Muscle layer of duodenum (tissue), 2 donors: ENCODE results near the gene PARG.
A peak's percentile ranks its signal among the peaks of the same experiment; 100 is the strongest.
"Not testable (repeated sequence)": the region's sequence is repeated elsewhere in the genome, so short reads cannot be mapped to it uniquely, and the experiment has no call there.

Experiments used
- H3K27ac ChIP-seq: one replicate; pipeline ENCODE4 v1.7.0; 2013; ENCODE audit warnings: mild to moderate bottlenecking, low read length
- H3K27me3 ChIP-seq: one replicate; pipeline ENCODE4 v1.7.0; 2013; ENCODE audit warnings: low read depth, mild to moderate bottlenecking, control low read depth, low read length
- H3K36me3 ChIP-seq, 2 donors: one replicate each; pipeline ENCODE4 v1.7.0; 2013; ENCODE audit warnings: low read length in 2 of 2, control low read depth in 1 of 2, mild to moderate bottlenecking in 1 of 2; ENCODE audit not compliant: insufficient read depth in 2 of 2, control insufficient read depth in 1 of 2
- H3K4me1 ChIP-seq, 2 donors: one replicate each; pipeline ENCODE4 v1.7.0; 2013; ENCODE audit warnings: low read length in 2 of 2, mild to moderate bottlenecking in 2 of 2, control low read depth in 1 of 2, moderate library complexity in 1 of 2; ENCODE audit not compliant: insufficient read depth in 2 of 2, control insufficient read depth in 1 of 2
- H3K4me3 ChIP-seq, 2 donors: one replicate each; pipeline ENCODE4 v1.7.0; 2013; ENCODE audit warnings: low read length in 2 of 2, low read depth in 1 of 2, mild to moderate bottlenecking in 1 of 2
- H3K9me3 ChIP-seq, 2 donors: one replicate each; pipeline ENCODE4 v1.7.0; 2013; ENCODE audit warnings: low read length in 2 of 2, control low read depth in 1 of 2, mild to moderate bottlenecking in 1 of 2; ENCODE audit not compliant: control insufficient read depth in 1 of 2
- donor health status: healthy.

The PARG gene

GRCh38 chr10:49941447-49942338 lies at the start of gene PARG, which contains the start of gene TIMM23B:
PARG (minus strand) TSS chr10:49942027; CDS start chr10:49941725, 302 bp downstream.
TIMM23B (plus strand) TSS chr10:49942053; CDS start chr10:49942195, 142 bp downstream.
- H3K36me3 ChIP-seq, H3K9me3 ChIP-seq: not testable (repeated sequence)

GRCh38 chr10:49988376-49988775 lies 46.5 kb upstream of the PARG start, which contains the start of gene AGAP6:
AGAP6 (plus strand) TSS chr10:49988406; CDS start chr10:49988716, 310 bp downstream.
- H3K9me3 ChIP-seq, H3K27ac ChIP-seq, H3K27me3 ChIP-seq, H3K4me1 ChIP-seq, H3K36me3 ChIP-seq, H3K4me3 ChIP-seq: not testable (repeated sequence)

More at GRCh38 chr10:49941447-49942338, at the start of gene PARG, which contains the start of gene TIMM23B:
- not testable (repeated sequence) for H3K27me3 ChIP-seq
- peak within 1 kb of the TSS; percentile 67 for H3K27ac ChIP-seq
- H3K4me1 ChIP-seq: peaks cover 0 to 20% of the 10 kb centered on the region in 2 donors
- peak within 1 kb of the TSS; percentile 82 to 85 for H3K4me3 ChIP-seq

- not testable (repeated sequence) for H3K4me3 ChIP-seq, H3K36me3 ChIP-seq, H3K4me1 ChIP-seq, H3K27ac ChIP-seq, H3K27me3 ChIP-seq, H3K9me3 ChIP-seq
Observed at GRCh38 chr10:49987207-49987606, 45.4 kb upstream of the PARG start.

- not testable (repeated sequence) for H3K4me1 ChIP-seq, H3K4me3 ChIP-seq, H3K27ac ChIP-seq, H3K9me3 ChIP-seq, H3K36me3 ChIP-seq, H3K27me3 ChIP-seq
Observed at GRCh38 chr10:49977756-49978155, 35.9 kb upstream of the PARG start.

GRCh38 chr10:49972094-49972493 lies 30.3 kb upstream of the PARG start:
- not testable (repeated sequence) for H3K36me3 ChIP-seq, H3K4me3 ChIP-seq, H3K9me3 ChIP-seq, H3K27me3 ChIP-seq, H3K27ac ChIP-seq, H3K4me1 ChIP-seq

- not testable (repeated sequence) for H3K4me3 ChIP-seq, H3K9me3 ChIP-seq, H3K27ac ChIP-seq, H3K4me1 ChIP-seq, H3K36me3 ChIP-seq, H3K27me3 ChIP-seq
Observed at GRCh38 chr10:49971466-49971865, 29.6 kb upstream of the PARG start.

DNA sequence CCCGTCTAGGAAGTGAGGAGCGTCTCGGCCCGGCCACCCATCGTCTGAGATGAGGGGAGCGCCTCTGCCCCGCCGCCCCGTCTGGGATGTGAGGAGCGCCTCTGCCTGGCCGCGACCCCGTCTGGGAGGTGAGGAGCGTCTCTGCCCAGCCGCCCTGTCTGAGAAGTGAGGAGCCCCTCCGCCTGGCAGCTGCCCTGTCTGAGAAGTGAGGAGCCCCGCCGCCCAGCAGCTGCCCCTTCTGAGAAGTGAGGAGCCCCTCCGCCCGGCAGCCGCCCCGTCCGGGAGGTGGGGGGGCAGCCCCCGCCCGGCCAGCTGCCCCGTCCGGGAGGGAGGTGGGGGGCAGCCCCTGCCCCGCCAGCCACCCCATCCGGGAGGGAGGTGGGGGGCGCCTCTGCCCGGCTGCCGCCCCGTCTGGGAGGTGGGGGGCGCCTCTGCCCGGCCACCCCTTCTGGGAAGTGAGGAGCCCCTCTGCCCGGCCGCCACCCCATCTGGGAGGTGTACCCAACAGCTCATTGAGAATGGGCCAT lies 28.6 kb upstream of the PARG start:
- H3K27me3 ChIP-seq, H3K36me3 ChIP-seq, H3K4me3 ChIP-seq: not testable (repeated sequence)

GRCh38 chr10:49953122-49953521 lies 11.3 kb upstream of the PARG start:
- not testable (repeated sequence) for H3K27ac ChIP-seq, H3K36me3 ChIP-seq, H3K4me3 ChIP-seq, H3K4me1 ChIP-seq, H3K27me3 ChIP-seq, H3K9me3 ChIP-seq

More for the DNA sequence above, 28.6 kb upstream of the PARG start:
- not testable (repeated sequence) for H3K9me3 ChIP-seq, H3K27ac ChIP-seq, H3K4me1 ChIP-seq

- H3K27ac ChIP-seq, H3K27me3 ChIP-seq, H3K36me3 ChIP-seq, H3K4me3 ChIP-seq, H3K4me1 ChIP-seq, H3K9me3 ChIP-seq: not testable (repeated sequence)
Observed at GRCh38 chr10:49952006-49952405, 10.2 kb upstream of the PARG start.

- H3K27me3 ChIP-seq, H3K27ac ChIP-seq, H3K4me3 ChIP-seq, H3K4me1 ChIP-seq, H3K9me3 ChIP-seq, H3K36me3 ChIP-seq: not testable (repeated sequence)
Observed at GRCh38 chr10:49948737-49949136, 6.9 kb upstream of the PARG start.

DNA sequence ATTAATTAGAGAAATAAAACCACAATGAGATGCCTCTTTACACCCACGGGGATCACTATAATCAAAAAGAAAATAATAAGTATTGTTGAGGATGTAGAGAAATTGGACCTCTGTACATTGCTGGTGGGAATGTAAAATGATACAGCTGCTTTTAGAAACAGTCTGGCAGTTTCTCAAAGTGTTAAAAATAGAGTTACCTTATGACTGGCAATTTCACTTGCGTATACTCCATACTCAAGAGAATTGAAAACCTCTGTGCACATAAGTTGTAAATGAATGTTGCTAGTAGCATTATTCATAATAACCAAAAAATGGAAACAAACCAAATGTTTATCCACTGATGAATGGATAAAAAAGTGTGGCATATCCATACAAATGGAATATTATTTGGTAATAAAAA lies 6.3 kb upstream of the PARG start:
- not testable (repeated sequence) for H3K27me3 ChIP-seq, H3K9me3 ChIP-seq, H3K27ac ChIP-seq, H3K4me3 ChIP-seq, H3K36me3 ChIP-seq, H3K4me1 ChIP-seq

- not testable (repeated sequence) for H3K27me3 ChIP-seq, H3K4me3 ChIP-seq, H3K9me3 ChIP-seq, H3K27ac ChIP-seq, H3K36me3 ChIP-seq
- peaks cover 0 to 20% of the 10 kb centered on the region in 2 donors for H3K4me1 ChIP-seq
Observed at GRCh38 chr10:49943607-49944006, 1.8 kb upstream of the PARG start.
